A549 (cell line): ENCODE data around the gene GPRIN3.

Experiments used
- CHD2 ChIP-seq: fragments of 150-350 bp; IDR thresholded peaks from 2 replicates; pipeline ENCODE4 v1.6.1; 2014; ENCODE audit warnings: low read length; ENCODE audit not compliant: partially characterized antibody
- CTCF ChIP-seq: fragments of >200 bp; sonication (Bioruptor Twin); formaldehyde crosslinking; IDR thresholded peaks from 3 replicates; pipeline ENCODE4 v1.5.1; 2016
- EP300 ChIP-seq, 2 experiments: fragments of >200 bp; sonication (Bioruptor Twin); formaldehyde crosslinking; IDR thresholded peaks; 2 replicates in 1 of 2; 3 replicates in 1 of 2; pipeline ENCODE4 v1.6.1; 2016 to 2017
- ESRRA ChIP-seq: fragments of 150-350 bp; IDR thresholded peaks from 2 replicates; pipeline ENCODE4 v1.6.1; 2014; ENCODE audit warnings: mild to moderate bottlenecking, low read length, borderline replicate concordance
- JUNB ChIP-seq: fragments of >200 bp; sonication (Bioruptor Twin); formaldehyde crosslinking; IDR thresholded peaks from 2 replicates; pipeline ENCODE4 v1.6.1; 2016
- MAX ChIP-seq: IDR thresholded peaks from 2 replicates; pipeline ENCODE4 v1.6.1; 2012
- MYC ChIP-seq: IDR thresholded peaks from 2 replicates; pipeline ENCODE4 v1.6.1; 2012; ENCODE audit warnings: mild to moderate bottlenecking, inconsistent platforms, low read length, improper control_type of control experiment, borderline replicate concordance
- NFE2L2 ChIP-seq: fragments of 150-350 bp; conservative IDR thresholded peaks from 2 replicates; pipeline ENCODE4 v1.6.1; 2014; ENCODE audit warnings: low read length
- PBX3 ChIP-seq: IDR thresholded peaks from 2 replicates; pipeline ENCODE4 v1.6.1; 2012
- POLR2A ChIP-seq: IDR thresholded peaks from 2 replicates; pipeline ENCODE4 v1.6.1; 2012; ENCODE audit warnings: mild to moderate bottlenecking, low read length
- REST ChIP-seq: fragments of 200-600 bp; sonication (generic); IDR thresholded peaks from 2 replicates; pipeline ENCODE4 v1.6.1; 2016; ENCODE audit warnings: antibody characterized with exemption, mild to moderate bottlenecking, moderate library complexity
- RNF2 ChIP-seq: fragments of 200-600 bp; sonication (generic); IDR thresholded peaks from 2 replicates; pipeline ENCODE4 v1.6.1; 2016; ENCODE audit warnings: low read depth, mild to moderate bottlenecking, antibody characterized with exemption, moderate library complexity, borderline replicate concordance
- SMC3 ChIP-seq: fragments of >200 bp; sonication (Bioruptor Twin); formaldehyde crosslinking; IDR thresholded peaks from 3 replicates; pipeline ENCODE4 v1.6.1; 2018; ENCODE audit warnings: inconsistent platforms

GRCh38 chr4:89289312-89289711 is 18.3 kb downstream of the GPRIN3 start:
- TF ChIP-seq CTCF (no peak), SMC3 (no peak), MAX (no peak), ESRRA (no peak), RNF2 (no peak), REST (no peak), PBX3 (no peak), POLR2A (no peak), MYC (no peak), EP300 (IDR thresholded peaks at IDR 0.05) (no peak), NFE2L2 (no peak), JUNB (no peak), CHD2 (no peak)
